ENCODE data around the gene CTDSPL.

Gene CTDSPL

DNA sequence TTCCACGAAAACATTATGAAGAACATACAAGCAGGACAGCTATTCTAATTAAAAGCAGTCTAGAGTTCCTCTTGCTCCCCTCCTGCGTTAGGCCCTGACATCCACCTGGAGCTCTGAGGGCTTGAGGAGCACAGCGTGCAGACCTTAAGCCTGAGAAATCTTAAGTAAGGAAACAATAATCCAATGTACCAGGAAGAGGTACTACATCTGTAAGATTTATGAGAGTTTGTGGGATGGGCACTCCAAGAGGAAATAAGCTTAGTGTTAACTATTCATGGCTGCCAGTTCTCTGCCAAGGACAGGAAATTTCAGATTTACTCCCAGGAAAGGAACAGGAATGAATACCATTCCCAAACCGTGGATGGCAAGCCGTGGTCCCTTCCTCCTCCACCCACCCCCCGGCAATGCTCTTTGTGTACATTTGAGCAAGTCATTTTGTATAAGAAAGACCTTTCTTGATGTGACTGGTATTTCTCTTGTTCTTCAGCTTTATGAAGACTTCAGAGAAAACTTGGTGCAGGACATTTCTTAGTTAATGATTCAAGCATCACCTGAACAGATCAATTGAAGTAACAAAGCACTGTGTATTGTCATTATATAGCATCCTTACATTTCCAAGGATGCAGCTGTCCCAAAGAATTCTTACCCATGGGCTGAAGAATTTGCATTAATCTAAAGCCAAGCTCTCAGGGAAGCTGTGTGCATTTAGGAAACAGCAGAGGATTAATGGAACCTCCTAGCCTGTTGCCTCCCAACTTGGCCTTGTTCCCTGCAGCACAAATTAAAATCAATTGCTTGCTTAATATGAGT is 100.1 kb downstream of the CTDSPL start:
- Histone ChIP-seq H3K27me3 (ENCODE audit: control insufficient read depth in 1 of 2, insufficient read depth in 2 of 2, low read length in 2 of 2) (no peaks in the 10 kb centered on the region), H3K27ac (ENCODE audit: low read depth, low read length) (no peak overlapping the region), H3K4me3 (ENCODE audit: low read depth in 1 of 2, low read length in 2 of 2) (no peak overlapping the region), H3K4me1 (ENCODE audit: control insufficient read depth in 1 of 2, insufficient read depth in 2 of 2, low read length in 2 of 2) (peaks cover 31 to 53% of the 10 kb centered on the region in 2 donors), H3K9ac (ENCODE audit: low read depth in 1 of 2, low read length in 2 of 2) (peak overlapping the region in 1 of 2 donors; percentile 10), H3K36me3 (ENCODE audit: control insufficient read depth in 1 of 2, insufficient read depth in 2 of 2, low read length in 2 of 2) (no peaks in the 10 kb centered on the region), H3K9me3 (ENCODE audit: control insufficient read depth in 1 of 2, low read length in 2 of 2) (no peaks in the 10 kb centered on the region)

DNA sequence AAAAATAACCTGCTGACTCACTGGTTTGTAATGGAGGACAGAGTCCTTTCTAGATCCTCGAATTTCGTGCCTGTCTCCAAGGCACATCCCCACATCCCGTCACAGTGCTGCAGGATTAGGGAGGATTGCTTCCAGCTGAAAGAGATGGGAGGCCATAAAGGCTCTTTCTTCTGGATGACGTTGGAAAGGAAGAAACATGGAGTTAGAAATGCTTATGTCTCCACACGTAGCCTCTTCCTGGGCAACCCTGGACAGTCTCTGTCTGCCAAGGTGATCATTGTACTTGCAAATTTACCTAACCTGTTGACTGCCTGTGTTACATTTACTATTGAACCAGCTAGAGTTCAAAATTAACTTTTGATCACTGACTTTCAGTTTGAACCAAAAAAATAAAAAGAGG is 101.3 kb downstream of the CTDSPL start:
- H3K27me3 ChIP-seq (ENCODE audit: control insufficient read depth in 1 of 2, insufficient read depth in 2 of 2, low read length in 2 of 2), result no peaks in the 10 kb centered on the region
- no peaks in the 10 kb centered on the region for H3K9me3 ChIP-seq (ENCODE audit: control insufficient read depth in 1 of 2, low read length in 2 of 2)
- H3K9ac ChIP-seq (ENCODE audit: low read depth in 1 of 2, low read length in 2 of 2), result no peak overlapping the region
- peaks cover 30 to 50% of the 10 kb centered on the region in 2 donors for H3K4me1 ChIP-seq (ENCODE audit: control insufficient read depth in 1 of 2, insufficient read depth in 2 of 2, low read length in 2 of 2)
- H3K27ac ChIP-seq (ENCODE audit: low read depth, low read length), result no peak overlapping the region
- no peak overlapping the region for H3K4me3 ChIP-seq (ENCODE audit: low read depth in 1 of 2, low read length in 2 of 2)
- H3K36me3 ChIP-seq (ENCODE audit: control insufficient read depth in 1 of 2, insufficient read depth in 2 of 2, low read length in 2 of 2), result no peaks in the 10 kb centered on the region

DNA sequence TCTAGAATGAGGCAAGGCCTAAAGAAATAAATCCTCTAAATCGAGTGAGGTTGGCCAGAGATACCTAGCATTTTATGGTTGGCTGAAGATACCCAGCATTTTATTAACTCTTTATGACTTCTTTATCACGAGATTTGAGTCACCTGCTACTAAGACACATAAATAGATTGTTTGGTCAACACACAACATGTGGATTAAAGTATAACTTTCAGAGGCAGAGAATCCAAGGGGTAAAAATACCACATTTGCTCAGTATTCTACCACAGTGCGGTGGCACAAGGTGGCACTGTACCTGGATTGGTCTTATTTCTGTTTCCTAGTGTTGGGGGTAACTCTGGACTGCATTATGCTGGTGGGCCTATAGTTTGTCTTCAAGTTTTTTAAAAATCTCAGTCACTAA is 102.0 kb downstream of the CTDSPL start:
- Histone ChIP-seq H3K9me3 (ENCODE audit: control insufficient read depth in 1 of 2, low read length in 2 of 2) (no peaks in the 10 kb centered on the region), H3K4me1 (ENCODE audit: control insufficient read depth in 1 of 2, insufficient read depth in 2 of 2, low read length in 2 of 2) (peaks cover 30 to 50% of the 10 kb centered on the region in 2 donors), H3K36me3 (ENCODE audit: control insufficient read depth in 1 of 2, insufficient read depth in 2 of 2, low read length in 2 of 2) (no peaks in the 10 kb centered on the region), H3K27me3 (ENCODE audit: control insufficient read depth in 1 of 2, insufficient read depth in 2 of 2, low read length in 2 of 2) (no peaks in the 10 kb centered on the region), H3K9ac (ENCODE audit: low read depth in 1 of 2, low read length in 2 of 2) (no peak overlapping the region), H3K27ac (ENCODE audit: low read depth, low read length) (no peak overlapping the region), H3K4me3 (ENCODE audit: low read depth in 1 of 2, low read length in 2 of 2) (no peak overlapping the region)

DNA sequence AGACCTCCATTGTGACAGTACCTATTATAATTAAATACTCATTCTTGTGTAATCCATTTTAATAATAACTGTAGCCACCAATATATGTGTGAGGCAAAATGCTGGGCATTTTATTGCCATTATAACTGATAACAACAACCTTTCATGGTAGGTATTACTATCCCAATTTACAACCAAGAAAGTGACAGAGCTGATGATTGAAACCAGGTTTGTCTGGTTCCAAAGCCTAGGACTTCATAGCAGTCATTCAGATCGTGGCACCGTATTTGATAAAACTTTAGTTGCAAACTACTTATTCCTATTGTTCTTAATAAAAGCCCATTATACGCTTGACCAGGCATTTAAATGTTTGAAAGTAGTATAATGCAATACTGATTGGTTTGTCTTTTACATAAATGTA is 102.5 kb downstream of the CTDSPL start:
- Histone ChIP-seq H3K4me1 (ENCODE audit: control insufficient read depth in 1 of 2, insufficient read depth in 2 of 2, low read length in 2 of 2) (peaks cover 30 to 50% of the 10 kb centered on the region in 2 donors), H3K9me3 (ENCODE audit: control insufficient read depth in 1 of 2, low read length in 2 of 2) (no peaks in the 10 kb centered on the region), H3K36me3 (ENCODE audit: control insufficient read depth in 1 of 2, insufficient read depth in 2 of 2, low read length in 2 of 2) (no peaks in the 10 kb centered on the region), H3K9ac (ENCODE audit: low read depth in 1 of 2, low read length in 2 of 2) (peak overlapping the region in 1 of 2 donors; percentile 37), H3K4me3 (ENCODE audit: low read depth in 1 of 2, low read length in 2 of 2) (peak overlapping the region; percentile 17 to 44), H3K27ac (ENCODE audit: low read depth, low read length) (peak overlapping the region; percentile 45), H3K27me3 (ENCODE audit: control insufficient read depth in 1 of 2, insufficient read depth in 2 of 2, low read length in 2 of 2) (no peaks in the 10 kb centered on the region)

DNA sequence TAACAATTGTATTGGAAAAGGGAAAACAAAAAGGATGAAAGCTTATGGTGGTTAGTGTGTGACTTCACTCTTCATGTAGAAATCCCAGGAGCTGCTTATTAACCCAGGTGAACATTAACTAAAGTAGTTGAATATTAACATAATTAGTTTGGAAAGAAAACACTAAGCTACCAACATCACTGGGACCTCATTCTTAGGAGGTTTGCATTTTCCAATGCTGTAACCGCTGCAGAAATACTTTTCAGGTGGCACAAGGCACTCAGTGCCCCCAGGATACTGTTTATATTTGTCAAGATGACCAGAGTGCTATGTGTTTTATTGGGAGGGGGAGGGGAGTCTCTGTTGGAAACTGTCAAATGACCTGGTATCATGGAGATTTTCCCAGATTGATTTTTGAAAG is 103.0 kb downstream of the CTDSPL start:
- H3K4me1 ChIP-seq (ENCODE audit: control insufficient read depth in 1 of 2, insufficient read depth in 2 of 2, low read length in 2 of 2), result peaks cover 35 to 50% of the 10 kb centered on the region in 2 donors
- no peaks in the 10 kb centered on the region for H3K9me3 ChIP-seq (ENCODE audit: control insufficient read depth in 1 of 2, low read length in 2 of 2)
- H3K27me3 ChIP-seq (ENCODE audit: control insufficient read depth in 1 of 2, insufficient read depth in 2 of 2, low read length in 2 of 2), result no peaks in the 10 kb centered on the region
- peak overlapping the region in 1 of 2 donors; percentile 37 for H3K9ac ChIP-seq (ENCODE audit: low read depth in 1 of 2, low read length in 2 of 2)
- H3K36me3 ChIP-seq (ENCODE audit: control insufficient read depth in 1 of 2, insufficient read depth in 2 of 2, low read length in 2 of 2), result no peaks in the 10 kb centered on the region
- H3K27ac ChIP-seq (ENCODE audit: low read depth, low read length), result peak overlapping the region; percentile 45
- peak overlapping the region; percentile 17 to 44 for H3K4me3 ChIP-seq (ENCODE audit: low read depth in 1 of 2, low read length in 2 of 2)

DNA sequence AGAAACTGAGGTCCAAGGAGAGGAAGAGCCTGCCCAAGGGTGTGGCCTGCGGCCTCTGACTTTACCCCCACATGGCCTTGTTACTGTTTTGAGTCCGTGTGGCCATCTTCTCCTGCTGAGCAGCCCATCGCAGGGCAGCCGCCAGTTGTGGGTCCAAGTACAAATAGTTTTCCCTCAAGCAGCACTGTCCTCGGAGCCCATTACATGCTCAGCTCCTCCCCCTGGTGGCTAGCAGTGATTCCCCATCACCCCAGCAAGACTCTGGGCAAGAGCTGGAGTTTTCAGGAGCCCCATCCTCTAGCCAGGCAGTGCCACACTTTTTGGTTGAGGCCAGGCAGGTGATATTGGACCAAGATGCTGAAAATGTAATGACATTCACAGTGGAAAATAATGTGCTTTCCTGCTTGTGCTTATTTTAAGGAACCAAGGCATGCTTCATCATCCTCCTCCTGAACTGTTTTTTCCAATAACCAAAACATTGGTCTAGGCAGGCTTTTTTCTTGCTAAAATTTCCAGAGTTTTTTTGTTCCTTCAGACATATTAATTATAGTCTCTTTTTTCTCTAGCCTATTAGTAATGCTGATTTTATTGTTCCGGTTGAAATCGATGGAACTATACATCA is 105.7 kb downstream of the CTDSPL start:
- no peak overlapping the region for H3K9ac ChIP-seq (ENCODE audit: low read depth in 1 of 2, low read length in 2 of 2)
- no peaks in the 10 kb centered on the region for H3K9me3 ChIP-seq (ENCODE audit: control insufficient read depth in 1 of 2, low read length in 2 of 2)
- no peaks in the 10 kb centered on the region for H3K27me3 ChIP-seq (ENCODE audit: control insufficient read depth in 1 of 2, insufficient read depth in 2 of 2, low read length in 2 of 2)
- H3K4me3 ChIP-seq (ENCODE audit: low read depth in 1 of 2, low read length in 2 of 2), result no peak overlapping the region
- H3K36me3 ChIP-seq (ENCODE audit: control insufficient read depth in 1 of 2, insufficient read depth in 2 of 2, low read length in 2 of 2), result peaks cover 0 to 11% of the 10 kb centered on the region in 2 donors
- no peak overlapping the region for H3K27ac ChIP-seq (ENCODE audit: low read depth, low read length)
- peaks cover 26 to 36% of the 10 kb centered on the region in 2 donors for H3K4me1 ChIP-seq (ENCODE audit: control insufficient read depth in 1 of 2, insufficient read depth in 2 of 2, low read length in 2 of 2)

DNA sequence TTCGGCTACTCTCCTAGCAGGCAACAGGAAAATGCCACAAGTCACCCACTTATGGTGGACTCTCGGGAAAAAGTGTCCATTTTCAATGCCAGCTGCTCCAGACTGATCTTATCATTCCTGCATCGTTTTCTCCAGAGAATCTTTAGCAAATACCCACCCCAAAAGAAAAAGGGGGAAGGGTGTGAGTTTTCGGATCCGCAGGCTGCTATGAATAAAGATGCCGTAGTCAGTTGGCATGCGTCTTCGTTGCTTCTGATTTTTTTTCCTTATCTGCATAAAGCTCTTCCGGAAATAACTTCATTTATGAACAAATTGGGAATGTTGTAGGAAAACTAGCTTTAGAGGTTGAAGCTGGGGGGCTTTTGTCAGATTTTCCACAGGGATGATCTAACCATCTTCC is 106.5 kb downstream of the CTDSPL start:
- peaks cover 0 to 11% of the 10 kb centered on the region in 2 donors for H3K36me3 ChIP-seq (ENCODE audit: control insufficient read depth in 1 of 2, insufficient read depth in 2 of 2, low read length in 2 of 2)
- H3K9ac ChIP-seq (ENCODE audit: low read depth in 1 of 2, low read length in 2 of 2), result no peak overlapping the region

DNA sequence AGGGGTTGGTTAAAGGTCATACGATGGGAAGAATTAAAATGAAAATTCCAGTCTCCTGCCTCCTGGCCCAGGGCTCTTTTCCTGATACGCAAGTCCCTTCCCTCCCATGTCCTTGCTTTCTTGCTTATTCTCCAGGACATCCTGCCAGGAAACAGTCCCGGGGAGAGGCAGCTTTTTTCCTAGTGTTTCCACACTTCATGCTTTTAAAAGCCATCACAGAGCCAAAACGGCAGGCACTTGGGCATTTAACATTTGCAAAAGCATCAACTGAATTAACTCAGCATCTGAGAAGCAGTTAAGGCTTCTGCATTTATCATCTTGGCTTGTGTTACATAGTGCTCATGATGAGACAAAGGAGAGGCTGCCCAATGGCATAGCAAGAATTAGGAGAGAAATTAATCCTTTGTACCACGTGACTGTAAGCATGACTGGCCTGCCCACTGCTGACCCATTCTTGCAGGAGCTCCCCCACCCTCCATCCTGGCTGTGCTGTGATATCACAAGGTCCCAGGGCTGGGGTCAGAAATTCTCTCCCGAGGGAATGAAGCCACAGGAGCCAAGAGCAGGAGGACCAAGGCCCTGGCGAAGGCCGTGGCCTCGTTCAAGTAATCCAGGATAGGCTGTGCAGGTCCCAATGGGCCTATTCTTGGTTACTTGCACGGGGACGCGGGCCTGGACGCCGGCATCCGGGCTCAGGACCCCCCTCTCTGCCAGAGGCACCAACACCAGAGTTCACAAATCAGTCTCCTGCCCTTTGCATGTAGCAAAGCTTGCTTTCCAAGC is 107.3 kb downstream of the CTDSPL start:
- H3K27ac ChIP-seq (ENCODE audit: low read depth, low read length), result no peak overlapping the region

More for the DNA sequence above, 106.5 kb downstream of the CTDSPL start:
- H3K9me3 ChIP-seq (ENCODE audit: control insufficient read depth in 1 of 2, low read length in 2 of 2), result no peaks in the 10 kb centered on the region
- H3K27ac ChIP-seq (ENCODE audit: low read depth, low read length), result no peak overlapping the region
- H3K4me3 ChIP-seq (ENCODE audit: low read depth in 1 of 2, low read length in 2 of 2), result no peak overlapping the region
- peaks cover 23 to 30% of the 10 kb centered on the region in 2 donors for H3K4me1 ChIP-seq (ENCODE audit: control insufficient read depth in 1 of 2, insufficient read depth in 2 of 2, low read length in 2 of 2)
- H3K27me3 ChIP-seq (ENCODE audit: control insufficient read depth in 1 of 2, insufficient read depth in 2 of 2, low read length in 2 of 2), result no peaks in the 10 kb centered on the region

DNA sequence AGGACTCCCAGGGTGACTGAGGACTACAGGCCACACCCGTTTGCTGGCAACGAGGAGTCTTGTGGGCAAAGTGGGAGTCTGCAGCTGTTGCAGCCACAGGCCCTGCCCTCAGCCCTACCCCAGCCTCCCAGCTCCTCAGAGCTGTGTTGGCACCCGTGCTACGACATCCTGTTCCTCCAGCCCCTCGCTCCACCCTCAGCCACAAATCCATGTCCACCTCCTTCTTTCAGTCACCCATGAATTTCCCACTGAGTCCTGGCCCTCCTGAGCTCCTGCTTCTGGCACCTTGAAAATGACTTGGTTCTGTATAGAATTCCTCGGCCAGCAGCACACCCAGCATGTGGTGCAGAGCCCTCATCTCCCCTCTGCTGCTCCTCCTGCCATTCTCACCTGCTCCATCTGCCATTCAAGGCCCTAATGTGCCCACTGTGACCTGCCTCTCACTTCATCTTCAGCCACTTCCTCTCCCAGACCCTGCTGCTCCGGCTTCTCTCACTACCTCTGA is 108.0 kb downstream of the CTDSPL start:
- no peak overlapping the region for H3K4me3 ChIP-seq (ENCODE audit: low read depth in 1 of 2, low read length in 2 of 2)
- H3K9ac ChIP-seq (ENCODE audit: low read depth in 1 of 2, low read length in 2 of 2), result no peak overlapping the region

More for the DNA sequence above, 107.3 kb downstream of the CTDSPL start:
- Histone ChIP-seq H3K9me3 (ENCODE audit: control insufficient read depth in 1 of 2, low read length in 2 of 2) (no peaks in the 10 kb centered on the region), H3K4me1 (ENCODE audit: control insufficient read depth in 1 of 2, insufficient read depth in 2 of 2, low read length in 2 of 2) (peaks cover 23% of the 10 kb centered on the region in 2 donors), H3K36me3 (ENCODE audit: control insufficient read depth in 1 of 2, insufficient read depth in 2 of 2, low read length in 2 of 2) (peaks cover 0 to 11% of the 10 kb centered on the region in 2 donors), H3K9ac (ENCODE audit: low read depth in 1 of 2, low read length in 2 of 2) (no peak overlapping the region), H3K27me3 (ENCODE audit: control insufficient read depth in 1 of 2, insufficient read depth in 2 of 2, low read length in 2 of 2) (no peaks in the 10 kb centered on the region), H3K4me3 (ENCODE audit: low read depth in 1 of 2, low read length in 2 of 2) (no peak overlapping the region)

More for the DNA sequence above, 108.0 kb downstream of the CTDSPL start:
- Histone ChIP-seq H3K27ac (ENCODE audit: low read depth, low read length) (no peak overlapping the region), H3K36me3 (ENCODE audit: control insufficient read depth in 1 of 2, insufficient read depth in 2 of 2, low read length in 2 of 2) (peaks cover 0 to 11% of the 10 kb centered on the region in 2 donors), H3K4me1 (ENCODE audit: control insufficient read depth in 1 of 2, insufficient read depth in 2 of 2, low read length in 2 of 2) (peaks cover 18 to 27% of the 10 kb centered on the region in 2 donors), H3K9me3 (ENCODE audit: control insufficient read depth in 1 of 2, low read length in 2 of 2) (no peaks in the 10 kb centered on the region), H3K27me3 (ENCODE audit: control insufficient read depth in 1 of 2, insufficient read depth in 2 of 2, low read length in 2 of 2) (no peaks in the 10 kb centered on the region)
